GM18519 (cell line): ENCODE results near the gene LAMB3.

Experiments
- ATAC-seq: cut with Tn5 transposase; IDR thresholded peaks from one replicate; pipeline ENCODE4 v1.9.1; 2021; ENCODE audit warnings: mild to moderate bottlenecking, moderate library complexity; ENCODE audit not compliant: unreplicated experiment, low FRiP score

The LAMB3 gene

DNA sequence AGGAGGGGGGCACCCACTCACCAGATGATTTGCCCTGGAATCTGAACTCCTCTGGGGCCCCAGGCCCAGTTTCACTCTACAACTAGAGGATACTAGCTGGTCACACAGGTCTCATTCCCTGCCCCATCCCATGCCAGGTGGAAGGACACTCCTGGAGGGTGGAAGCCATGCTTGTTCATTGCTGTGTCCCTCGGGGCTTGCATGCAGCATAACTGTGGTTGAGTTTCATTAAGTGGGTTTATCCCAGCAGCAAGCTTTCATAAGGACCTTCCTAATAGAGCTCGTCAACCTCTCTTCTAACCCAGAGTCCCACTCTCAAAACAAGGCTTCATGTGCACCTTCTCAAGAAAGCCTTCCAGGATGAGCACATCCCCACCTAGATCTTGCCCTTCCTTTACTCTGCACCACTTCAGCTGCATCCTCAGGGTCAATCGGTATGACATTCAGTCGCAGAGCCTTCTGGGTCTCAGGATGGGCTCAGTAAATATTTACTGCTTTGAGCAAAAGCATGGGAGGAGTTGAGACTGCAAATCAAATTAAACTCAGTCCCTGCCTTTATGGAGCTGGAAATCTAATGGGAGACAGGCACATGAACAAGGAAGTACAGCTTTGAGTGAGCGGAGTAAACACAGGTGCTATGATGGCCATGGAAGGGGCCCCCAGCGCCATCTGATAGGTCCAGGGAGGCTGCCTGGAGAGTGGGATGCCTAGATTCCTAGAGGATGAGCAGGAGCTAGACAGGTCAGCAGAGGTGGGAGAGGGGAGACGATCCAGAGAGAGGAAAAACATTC, 32.3 kb downstream of the LAMB3 start:
- no peak for ATAC-seq

DNA sequence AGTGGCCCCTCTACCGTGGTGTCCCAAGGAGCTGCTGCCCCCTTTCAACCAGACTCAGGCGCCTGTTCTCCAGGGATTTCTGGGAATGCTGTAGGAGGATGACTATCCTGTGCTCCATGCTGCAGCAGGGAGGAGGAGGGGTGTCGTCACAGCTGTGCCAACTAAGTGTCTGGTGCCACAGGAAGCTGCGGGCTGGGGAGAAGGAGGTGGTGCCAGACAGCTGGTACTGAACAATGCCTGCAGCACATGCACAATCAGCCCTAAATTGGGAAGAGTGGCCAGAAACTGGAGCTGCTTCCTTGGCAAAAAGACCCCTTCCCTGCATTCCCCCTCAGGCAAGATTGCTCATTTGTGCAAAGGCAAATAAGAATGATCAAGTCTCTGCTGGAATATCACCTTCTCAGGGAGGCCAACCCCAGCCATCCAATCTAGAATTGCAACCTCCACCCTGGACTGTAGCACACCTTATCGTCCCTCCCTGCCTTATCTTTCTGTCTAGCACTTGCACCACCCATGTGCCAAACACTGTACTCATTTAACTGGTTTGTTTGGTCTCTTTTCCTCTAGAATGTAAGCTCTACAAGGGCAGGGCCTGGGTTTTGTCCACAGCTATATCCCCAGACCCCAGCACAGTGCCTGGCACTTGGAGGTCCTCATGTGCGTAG, 33.3 kb downstream of the LAMB3 start:
- ATAC-seq: no peak

DNA sequence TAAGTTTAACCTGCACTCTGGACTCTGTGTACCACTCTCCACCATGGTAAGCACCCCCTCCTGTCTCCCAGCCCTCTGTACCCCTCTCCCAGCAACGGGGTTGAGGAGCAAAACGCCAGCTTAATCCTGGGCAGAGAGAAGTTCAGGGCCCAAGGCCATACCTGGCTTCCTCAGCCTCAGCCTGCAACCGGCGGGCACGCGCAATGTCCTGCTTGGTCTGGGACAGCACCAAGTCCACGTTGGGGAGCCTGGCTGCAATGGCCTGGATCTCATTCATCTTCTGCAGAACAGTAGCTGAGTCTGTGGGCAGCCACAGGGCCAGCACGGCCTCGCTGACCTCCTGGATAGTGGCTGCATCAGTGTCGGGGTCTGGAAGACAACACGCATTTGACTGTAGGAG, 33.9 kb downstream of the LAMB3 start:
- ATAC-seq: no peak

DNA sequence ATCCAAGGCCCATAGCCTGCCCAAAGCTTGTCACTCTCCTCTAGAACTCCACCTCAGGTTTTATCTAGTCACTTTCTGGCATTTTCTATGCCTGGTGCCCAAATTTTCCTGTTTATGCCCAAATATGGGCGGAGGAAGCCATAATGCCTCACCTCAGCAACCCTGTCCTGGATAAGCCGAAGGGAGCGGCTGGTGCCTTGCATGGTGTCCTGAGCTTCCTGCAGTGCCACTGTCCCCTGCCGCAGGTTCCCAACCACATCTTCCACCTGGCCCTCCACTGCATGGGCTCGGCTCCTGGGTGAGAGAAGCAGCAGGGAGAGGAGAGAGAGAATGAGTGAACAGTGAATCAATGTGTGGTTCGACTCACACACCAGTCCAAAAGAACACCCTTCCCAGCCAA, 34.5 kb downstream of the LAMB3 start:
- ATAC-seq: no peak

DNA sequence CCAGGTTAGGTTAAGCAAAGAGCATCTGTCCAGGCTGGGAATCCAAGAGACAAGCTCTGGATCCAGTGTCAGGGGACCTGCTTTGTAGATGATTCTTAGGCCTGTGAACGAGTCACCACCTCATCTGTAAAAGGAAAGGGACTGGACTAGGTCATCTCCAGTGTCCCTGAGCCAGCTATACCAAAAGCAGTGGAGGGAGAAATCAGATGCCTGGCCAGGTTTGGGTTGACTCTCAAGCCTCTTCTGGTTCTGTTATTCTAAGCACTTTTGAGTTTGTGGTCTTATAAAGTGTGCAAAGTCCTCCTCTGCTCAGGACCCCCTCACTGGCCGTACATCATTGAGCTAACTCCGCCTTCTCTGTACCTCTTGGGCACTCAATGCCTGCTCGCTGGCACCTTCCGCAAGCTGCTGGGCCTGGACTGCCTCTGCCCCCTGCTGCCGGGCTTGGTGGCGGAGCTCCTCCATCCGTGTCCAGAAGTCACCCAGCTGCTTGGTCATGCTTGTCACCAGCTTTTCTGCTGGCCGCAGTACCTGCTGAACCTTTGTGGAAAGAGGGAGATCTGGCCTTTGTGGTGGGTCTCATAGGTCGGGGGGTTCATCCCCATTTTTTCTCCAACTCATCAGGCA, 35.1 kb downstream of the LAMB3 start:
- no peak for ATAC-seq

DNA sequence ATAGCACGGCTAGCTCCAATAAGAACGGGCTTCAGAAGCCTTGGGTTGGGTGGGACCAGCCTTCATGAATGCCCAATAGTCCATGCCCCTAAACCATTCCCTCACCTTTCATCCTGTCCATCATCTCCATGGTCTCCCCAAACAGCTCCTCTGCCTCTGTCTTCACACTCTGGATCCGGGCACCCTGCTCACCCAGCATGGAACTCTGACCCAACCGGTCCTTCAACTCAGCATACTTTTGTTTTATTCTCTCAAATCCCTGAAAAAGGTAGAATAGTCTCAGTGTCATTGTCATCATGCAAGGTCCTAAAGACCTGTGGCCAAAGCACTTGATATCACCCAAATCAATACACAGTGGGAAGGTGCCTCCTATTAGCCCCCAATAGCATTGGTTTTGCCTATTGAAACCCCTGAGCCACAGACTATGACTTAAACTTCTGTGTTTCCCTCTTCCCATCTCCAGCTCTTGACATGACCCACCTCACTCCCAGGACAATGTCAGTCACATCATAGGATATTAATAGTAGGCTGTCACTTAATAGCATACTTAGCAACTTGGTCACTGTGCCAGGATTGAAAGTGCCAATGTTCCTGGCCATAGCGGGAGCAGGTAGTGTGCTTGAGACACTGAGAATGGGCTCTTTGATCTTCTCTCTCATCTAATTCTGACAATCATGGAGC, 35.7 kb downstream of the LAMB3 start:
- ATAC-seq: no peak

DNA sequence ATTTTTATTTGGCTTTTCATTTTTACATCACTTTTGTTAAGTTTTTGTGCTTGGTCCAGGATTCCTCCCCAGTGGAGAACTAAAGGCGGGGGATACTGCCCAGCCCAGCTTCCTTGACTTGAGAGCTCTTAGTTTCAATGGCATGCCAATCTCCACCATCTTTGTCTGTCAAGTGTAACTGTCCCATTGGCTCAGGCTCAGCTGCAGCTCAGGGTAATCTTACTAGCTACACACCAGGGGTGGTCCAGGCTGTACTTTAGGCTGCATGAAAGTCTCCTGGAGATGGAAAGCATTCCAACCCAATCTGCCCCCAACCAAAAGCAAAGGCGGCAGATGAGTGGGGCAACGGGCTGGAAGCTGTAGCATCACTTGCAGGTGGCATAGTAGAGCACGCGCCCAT, 37.3 kb downstream of the LAMB3 start:
- ATAC-seq: no peak

DNA sequence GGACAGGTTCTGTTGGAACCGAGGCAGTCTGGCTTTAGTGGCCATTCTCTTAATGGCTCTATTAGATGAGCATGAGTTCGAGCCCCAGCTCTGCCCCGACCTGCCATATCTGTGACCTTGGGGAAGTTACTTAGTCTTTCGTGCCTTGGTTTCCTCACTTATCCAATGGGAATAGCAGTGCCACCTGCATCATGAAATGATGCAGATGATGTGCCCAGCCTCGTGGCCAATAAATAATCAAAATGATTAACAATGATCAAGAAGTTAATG, 38.1 kb downstream of the LAMB3 start:
- ATAC-seq: no peak

DNA sequence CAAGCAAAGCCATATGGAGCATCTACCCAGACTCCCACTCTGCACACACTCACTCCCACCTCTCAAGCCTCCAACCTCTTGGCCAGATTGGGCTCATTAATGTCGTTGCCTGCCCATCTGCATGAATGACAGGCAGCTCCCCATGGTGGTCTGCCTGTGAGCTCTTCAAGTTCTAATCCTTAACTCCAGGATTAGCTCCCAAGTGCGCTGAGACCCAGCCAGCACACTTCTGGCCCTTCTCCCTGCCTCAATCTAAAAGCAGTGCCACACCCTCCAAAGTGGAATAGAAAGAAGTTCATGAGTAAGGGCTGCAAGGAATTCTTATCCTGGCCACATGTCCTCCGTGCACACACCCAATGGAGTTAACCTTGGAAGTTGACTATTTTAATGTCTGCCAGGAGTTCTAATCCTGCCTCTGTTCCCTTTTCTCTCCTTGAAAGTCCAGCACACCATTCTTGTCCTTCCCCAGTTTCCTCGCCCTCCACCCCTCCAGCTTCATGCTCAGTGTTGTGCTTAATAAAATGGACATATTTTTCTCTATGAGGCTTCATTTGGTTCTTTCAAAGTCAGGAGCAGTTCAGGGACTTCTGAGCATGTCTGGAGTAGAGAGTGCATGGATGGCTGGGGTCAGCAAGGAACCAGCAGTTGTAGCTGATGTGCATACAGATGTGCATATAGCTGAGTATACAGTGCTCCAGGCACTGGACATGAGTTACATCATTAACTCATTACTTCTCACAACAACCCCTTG, 38.6 kb downstream of the LAMB3 start:
- no peak for ATAC-seq

DNA sequence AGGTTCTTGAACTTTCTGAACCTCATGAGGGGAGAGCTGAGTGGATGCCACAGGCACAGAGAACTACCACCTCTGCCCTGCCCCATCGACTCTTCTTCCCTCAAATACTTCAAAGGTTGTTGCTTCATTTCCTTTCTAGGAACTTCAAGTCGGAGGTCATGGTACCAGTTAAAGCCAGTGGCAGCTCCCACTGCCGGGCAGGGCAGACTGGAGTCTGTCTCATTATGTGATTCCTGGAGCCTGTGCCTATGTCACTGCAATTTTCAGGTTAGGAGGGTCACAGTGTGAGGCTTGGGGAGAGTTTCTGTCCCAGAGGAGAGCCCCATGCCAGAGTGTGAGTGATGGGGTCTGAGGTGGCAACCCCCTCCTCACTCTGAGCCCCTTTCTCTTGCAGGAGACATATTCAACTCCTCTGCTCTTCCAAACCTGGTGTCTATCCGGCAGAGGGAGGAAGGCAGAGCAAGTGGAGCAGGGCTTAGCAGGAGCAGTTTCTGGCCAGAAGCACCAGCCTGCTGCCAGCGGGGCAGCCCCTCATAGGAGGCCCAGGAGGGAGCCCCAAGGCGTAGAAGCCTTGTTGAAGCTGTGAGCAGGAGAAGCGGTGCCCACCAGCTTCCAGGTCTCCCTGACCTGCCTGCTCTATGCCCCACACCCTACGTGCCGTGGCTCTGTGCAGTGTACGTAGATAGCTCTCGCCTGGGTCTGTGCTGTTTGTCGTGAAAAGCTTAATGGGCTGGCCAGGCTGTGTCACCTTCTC, 39.4 kb downstream of the LAMB3 start:
- ATAC-seq: no peak

DNA sequence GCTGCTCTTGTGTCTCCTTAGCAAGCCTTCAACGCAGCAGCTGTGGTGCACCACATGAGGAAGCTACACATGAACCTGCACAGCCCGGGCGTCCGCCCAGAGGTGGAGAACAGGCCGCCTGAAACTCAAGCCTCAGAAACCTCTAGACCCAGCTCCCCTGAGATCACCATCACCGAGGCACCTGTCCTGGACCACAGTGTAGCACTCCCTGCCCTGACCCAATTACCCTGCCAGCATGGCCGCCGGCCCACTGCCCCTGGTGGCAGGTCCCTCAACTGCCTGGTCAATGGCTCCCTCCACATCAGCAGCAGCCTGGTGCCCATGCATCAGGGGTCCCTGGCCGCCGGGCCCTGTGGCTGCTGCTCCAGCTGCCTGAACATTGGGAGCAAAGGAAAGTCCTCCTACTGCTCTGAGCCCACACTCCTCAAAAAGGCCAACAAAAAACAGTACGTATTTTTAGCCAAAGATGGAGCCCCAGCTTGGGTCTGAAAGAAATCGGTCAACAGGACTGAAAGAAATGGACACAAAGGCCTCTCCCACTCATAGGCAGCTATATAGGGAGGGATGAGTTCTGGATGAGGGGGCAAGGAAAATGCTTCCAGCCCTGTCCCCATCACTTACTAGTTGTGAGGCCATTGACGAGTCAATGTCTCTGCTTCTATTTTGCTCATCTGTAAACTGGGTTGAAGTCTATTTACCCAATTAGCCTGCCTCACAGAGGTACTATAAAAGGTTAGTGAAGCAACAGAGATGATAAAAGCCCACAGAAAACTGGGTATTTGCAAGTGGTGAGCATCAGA, 40.3 kb downstream of the LAMB3 start:
- ATAC-seq: no peak

DNA sequence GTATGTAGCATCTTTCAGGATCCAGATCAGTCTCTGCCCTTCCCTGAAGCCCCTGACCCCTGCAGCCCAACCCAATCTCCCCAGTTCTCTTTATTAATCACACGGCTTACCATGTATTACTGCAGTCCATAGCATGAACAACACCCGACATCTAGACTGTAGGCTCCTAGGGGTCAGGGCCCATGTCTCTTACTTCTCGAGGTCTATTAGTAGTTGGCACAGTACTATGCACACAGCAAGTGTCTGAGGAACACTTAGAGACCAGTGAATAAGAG, 41.7 kb downstream of the LAMB3 start:
- ATAC-seq: no peak

DNA sequence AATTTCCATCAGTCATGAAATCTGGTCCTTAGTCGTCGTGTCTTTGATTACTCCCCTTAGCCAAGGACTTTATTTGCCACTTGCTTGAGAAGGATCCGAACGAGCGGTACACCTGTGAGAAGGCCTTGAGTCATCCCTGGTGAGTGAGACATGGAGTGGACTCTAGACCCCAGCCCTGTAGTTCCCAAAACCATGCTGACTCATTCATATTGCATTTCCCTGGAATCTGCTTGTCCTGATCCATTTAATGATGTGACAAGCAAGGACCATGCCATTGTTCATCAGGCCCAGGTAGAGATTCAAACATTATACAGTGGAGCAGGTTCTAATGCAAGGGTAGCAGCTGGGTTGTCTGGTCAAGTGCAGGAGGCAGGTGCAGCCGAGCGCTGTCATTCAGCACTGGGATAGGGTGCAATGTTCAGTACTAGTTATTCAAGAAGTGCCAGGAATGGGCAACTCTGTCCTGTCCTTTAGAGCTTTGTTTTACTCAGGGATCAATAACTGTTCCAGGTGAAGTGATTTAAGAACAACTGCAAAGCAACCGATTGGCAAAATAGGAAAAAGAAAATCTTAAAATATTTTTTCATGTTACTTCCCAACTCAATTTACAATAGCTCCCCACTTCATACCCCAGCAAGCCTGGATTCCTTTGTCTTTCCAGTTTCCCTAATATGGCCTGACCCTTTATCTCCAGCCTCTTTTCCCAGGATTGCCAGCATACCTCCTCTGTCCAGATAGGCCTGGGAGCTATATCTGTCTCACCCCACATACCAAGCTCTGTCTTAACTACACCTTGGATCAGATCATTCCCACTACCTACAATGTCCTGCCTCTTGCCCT, 42.2 kb downstream of the LAMB3 start:
- ATAC-seq: no peak

DNA sequence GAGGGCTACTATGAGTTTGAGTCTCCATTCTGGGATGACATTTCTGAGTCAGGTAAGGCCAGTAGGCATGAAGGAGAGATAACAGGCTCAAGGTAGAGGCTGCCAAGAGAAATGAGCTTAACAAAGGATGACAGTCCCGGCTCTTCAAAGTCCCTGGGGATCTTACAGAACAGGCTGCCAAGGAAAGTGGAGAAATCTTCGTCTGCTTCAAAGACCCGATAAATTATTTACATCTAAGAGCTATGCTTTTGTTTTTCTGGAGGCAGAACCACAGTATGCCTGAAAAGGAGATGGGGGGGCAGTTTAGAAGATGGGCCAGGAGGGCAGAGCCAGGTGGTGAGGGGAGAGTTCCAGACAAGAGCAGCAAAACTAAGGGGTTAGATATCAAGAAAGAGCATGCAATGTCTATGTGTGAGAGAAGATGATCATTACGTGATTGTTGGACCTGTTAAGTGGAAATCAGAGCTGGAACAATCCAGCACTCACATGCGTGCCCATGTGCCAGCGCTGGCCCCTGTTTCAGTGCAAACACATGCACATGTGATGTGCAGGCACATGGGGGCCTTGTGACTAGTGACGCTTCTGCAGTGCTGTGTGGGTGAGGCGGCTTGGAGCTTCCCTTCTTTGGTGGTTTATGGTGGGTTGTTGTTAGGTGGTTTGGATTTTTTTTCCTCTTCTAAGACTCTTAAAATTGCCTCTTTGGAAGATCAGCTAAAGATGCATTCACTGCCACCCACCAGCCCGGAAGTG, 43.0 kb downstream of the LAMB3 start:
- no peak for ATAC-seq

DNA sequence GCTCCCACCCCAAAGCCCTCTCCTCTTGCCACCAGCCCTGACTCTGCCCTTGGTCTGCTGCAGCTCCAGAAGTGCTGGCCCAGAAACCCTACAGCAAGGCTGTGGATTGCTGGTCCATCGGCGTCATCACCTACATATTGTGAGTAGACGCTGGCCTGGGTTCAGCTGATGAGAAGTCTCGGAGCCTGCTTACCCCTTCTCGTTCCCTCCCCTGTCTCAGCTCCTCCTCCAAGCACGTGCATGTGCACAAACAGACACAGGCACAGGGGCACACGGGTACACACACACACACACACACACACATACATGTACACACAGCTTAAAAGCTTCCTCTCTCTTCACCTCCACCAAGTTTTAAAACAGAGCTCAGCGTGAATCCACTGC, 44.4 kb downstream of the LAMB3 start:
- no peak for ATAC-seq

DNA sequence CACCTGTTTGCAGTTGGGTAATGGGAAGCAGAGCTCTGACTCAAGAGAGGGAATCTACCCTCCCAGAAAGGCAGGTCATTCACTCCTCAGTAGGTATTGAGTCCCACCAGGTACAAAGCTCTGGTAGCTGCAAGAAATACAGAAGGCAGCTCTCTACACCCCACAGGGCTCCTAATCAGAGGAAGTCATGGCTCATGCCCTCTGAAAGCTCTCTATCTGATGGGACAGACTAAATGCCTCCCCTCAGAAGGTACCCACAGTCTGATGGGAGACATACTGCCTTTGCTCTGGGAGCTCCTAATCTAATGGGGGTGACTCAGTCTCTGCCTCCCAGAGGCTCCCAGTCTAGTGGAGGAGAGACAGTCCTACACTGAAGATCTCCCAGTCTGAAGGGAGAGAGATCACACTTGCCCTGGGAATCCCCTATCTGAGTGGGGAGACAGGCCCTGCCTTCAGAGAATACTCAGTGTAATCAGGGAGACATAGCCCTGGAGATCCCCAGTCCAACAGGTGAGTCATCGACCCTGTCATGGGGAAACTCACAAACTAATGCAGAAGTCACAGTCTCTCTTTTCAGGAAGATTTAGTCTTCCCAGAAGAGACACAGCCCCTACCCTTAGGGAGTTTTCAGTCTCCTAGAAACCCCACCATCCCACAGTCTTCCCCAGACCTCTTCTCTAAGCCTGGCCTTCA, 45.0 kb downstream of the LAMB3 start:
- ATAC-seq: peak; percentile 67

DNA sequence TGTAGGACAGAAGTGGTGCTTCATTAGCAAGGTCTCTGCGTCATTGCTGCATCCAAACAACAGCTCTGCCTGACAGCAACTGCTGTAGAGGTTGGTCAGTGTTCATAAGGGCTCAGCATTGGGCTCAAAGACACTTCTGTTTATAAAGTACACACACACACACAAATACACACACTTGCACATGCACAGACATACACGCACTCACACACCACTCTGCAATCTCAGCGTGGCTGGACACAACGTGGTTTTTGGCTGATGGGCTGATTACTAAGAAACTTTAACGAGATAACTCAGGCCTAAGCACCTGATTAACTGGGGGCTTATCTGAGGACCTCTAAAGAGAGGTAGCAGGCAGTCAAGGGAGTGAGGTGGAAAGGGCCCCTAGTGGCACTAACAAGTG, 48.3 kb downstream of the LAMB3 start:
- ATAC-seq: no peak
